ENCODE data around the gene LILRB5.
"Not testable (repeated sequence)": the region's sequence is repeated elsewhere in the genome, so short reads cannot be mapped to it uniquely, and the experiment has no call there.

LILRB5 gene

DNA sequence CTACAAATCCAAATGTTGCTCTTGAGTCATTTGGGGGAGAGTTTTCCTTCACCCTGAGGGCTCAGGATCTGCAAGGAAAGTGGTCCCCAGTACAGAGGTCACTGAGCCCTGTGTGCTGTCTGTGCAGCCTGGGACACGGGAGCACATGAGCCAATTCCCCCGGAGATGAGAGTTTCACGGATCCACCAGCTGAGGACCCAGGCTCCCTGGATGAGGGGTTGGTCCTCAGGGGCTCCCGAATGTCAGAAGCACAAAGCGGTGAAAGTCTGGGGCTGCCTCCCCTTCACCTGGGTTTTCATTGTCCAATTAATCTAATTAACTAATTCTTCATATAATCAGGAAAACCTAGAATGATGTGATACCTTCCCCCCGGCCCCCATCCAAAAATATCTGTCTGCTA is 37.5 kb upstream of the LILRB5 start:
- H3K4me3 ChIP-seq (ENCODE audit: low read depth, low read length): no peak overlapping the region
- TF ChIP-seq, protein P1, sequence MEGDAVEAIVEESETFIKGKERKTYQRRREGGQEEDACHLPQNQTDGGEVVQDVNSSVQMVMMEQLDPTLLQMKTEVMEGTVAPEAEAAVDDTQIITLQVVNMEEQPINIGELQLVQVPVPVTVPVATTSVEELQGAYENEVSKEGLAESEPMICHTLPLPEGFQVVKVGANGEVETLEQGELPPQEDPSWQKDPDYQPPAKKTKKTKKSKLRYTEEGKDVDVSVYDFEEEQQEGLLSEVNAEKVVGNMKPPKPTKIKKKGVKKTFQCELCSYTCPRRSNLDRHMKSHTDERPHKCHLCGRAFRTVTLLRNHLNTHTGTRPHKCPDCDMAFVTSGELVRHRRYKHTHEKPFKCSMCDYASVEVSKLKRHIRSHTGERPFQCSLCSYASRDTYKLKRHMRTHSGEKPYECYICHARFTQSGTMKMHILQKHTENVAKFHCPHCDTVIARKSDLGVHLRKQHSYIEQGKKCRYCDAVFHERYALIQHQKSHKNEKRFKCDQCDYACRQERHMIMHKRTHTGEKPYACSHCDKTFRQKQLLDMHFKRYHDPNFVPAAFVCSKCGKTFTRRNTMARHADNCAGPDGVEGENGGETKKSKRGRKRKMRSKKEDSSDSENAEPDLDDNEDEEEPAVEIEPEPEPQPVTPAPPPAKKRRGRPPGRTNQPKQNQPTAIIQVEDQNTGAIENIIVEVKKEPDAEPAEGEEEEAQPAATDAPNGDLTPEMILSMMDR (IDR thresholded peaks at IDR 0.05; ENCODE audit: borderline replicate concordance, insufficient read depth, low read depth, low read length): no peak

DNA sequence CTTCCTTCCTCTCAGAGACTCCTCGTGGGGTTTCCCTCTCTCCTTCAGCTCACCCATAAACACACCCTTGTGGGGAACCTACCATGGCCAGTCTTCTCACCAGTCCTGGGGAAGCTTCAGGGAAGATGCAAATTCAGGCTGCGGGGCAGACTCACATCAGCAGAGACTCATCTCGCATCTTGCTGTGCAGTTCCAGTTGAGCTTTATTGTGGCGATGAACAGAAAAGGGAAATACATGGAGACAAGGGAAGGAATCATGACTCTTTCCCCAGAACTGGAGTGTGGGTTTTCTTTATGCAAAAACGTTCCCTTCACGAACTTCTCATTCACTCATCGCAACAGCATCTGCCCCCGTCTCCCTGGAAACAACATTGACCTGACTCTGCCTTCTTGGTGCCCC is 32.1 kb upstream of the LILRB5 start:
- H3K4me3 ChIP-seq (ENCODE audit: low read depth, low read length): not testable (repeated sequence)

DNA sequence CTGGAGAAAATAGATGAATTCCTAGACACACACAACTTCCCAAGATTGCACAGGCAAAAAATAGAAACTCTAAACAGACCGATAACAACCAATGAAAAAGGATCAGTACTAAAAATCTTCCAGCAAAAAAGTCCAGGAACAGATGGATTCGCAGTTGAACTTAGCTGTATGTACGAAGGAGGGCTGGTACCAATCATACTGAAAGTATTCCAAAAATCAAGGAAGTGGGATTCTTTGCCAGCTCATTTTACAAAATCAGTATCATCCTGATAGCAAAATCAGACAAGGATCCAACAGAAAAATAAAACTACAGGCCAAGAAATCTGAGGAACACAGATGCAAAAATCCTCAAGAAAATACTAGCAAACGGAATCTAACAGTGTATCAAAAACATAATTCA is 30.4 kb upstream of the LILRB5 start:
- H3K4me3 ChIP-seq (ENCODE audit: low read depth, low read length): no peak overlapping the region

DNA sequence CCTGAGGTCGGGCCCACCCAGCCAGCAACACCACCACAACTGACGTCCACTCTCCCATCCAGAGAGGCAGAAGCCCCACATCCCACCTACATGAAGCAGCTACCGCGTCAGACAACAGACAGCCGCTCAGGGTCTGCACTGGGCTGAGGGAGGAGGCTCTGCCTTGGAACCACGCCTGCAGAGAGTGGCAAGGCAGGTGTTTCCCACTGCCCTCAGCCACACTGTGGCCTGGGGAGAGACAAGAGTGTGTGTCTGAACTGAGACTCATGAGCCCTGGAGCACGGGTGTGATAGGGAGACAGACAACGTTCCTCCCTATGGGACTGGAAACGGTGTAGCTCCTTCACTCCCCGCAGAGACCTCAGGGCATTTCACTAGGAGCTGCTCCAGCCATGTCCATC is 29.2 kb upstream of the LILRB5 start:
- not testable (repeated sequence) for H3K4me3 ChIP-seq (ENCODE audit: low read depth, low read length)

More for the DNA sequence above, 30.4 kb upstream of the LILRB5 start:
- TF ChIP-seq, protein P1 (IDR thresholded peaks at IDR 0.05; ENCODE audit: borderline replicate concordance, insufficient read depth, low read depth, low read length): no peak

DNA sequence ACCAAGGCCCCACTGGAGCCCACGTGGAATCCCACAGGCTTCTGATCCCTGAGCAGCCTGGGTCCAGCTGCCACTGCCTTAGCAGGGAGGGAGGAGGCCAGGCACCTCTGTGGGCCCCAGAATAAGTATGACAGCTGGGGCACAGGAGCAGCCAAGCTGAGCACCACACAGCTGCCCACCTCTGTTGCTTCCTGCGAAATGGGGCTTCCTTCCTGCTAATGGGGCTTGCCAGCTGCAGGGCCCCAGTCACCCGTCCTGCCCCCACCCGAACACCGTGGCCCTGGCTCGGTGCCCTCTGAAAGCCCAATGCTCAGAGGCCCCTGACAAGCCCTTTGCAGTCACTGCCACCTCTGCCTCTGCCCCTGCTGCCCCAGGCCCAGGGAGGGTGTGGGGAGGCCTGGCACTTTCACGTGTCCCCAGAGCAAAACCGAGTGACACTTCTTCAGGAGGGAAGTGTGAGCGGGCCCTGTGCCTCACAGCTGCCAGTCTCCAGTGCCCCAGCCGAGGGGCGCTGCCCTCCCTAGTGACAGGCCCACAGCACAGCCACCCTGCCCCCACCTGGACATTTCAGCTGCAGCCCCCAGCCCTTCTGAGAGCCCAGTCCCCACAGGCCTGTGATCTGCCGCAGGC is 28.5 kb upstream of the LILRB5 start:
- H3K4me3 ChIP-seq (ENCODE audit: low read depth, low read length): not testable (repeated sequence)

DNA sequence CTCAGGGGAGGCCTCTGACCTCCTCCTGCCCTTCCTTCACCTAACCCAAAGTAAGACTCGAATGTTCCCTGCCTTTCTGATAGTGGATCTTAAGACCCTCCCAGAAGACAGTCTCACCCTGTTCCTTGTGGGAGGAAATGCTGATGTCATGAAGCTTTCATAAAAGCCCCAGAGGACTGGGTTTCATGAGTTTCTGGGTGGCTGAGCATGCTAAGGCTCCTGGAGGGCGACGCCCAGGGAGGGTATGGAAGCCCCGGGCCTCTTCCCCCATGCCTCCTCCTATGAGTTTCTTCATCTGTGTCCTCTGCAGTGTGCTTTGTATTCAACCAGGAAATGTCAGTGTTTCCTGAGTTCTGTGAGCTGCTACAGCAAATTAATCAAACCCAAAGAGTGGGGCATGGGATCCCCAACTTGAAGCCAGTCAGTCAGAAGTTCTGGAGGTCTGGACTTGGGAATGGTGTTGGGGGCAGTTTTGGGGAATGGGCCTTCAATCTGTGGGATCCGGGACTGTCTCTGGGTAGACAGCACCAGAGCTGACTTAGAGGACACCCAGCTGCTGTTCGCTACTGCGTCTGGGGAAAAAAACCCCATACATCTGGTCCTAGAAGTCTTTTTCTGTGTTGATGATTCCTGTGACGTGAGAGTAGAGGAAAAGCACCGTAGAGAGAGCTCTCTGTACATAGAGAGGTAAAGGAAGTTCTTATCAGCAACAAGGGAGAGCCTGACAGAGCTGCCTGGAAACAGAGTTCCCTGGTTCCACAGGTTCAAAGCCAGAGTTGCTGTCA is 25.8 kb upstream of the LILRB5 start:
- no peak overlapping the region for H3K4me3 ChIP-seq (ENCODE audit: low read depth, low read length)
- TF ChIP-seq, protein P1 (IDR thresholded peaks at IDR 0.05; ENCODE audit: borderline replicate concordance, insufficient read depth, low read depth, low read length): no peak

DNA sequence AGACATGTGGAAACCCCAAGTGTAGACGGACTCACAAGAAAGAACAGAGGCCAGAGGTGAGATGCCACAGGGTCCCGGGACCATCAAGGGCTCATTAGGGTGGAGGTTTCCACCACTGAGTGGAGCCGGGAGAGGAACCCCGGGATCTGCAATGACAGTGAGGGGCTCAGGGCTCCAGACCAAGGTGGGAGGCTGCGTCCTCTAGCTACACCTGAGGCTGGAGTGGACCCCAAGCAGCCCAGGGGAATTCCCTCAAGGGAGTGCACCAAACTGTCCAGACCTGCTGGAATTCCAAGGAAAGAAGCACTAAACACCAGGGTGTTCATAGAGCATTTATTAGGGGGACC is 24.6 kb upstream of the LILRB5 start:
- H3K4me3 ChIP-seq (ENCODE audit: low read depth, low read length): not testable (repeated sequence)

DNA sequence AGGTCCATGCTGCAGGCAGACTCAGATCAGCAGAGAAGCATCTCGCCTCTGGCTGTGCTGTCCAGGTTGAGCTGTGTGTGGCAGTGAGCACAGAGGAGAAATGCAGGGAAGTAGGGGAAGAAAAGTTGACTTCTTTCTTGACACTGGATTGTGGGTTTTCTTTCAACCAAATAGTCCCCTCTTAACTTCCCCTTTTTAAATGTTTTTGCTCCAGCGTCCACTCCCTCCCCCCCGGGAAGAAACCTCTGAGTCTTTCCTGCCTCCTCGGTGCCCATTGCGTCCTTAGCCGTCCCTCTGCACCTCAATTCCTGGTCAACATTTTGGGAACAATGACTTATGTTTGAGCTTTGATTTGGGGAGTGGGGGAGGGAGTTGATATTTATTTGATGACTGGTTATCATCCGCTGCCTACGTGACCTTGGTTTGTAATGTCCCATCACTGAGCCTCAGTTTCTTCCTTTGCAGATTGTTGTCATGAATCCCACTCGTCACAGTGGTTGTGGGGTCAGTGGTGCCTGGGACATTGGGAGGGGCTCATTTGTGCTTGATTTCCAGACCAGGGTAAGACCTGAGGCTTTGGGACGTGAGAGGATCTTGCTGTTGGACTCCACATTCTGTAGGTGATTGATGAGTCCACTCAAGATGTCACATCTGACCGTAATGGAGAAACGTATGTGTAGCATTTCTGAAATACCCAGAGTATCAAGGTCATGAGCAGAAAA is 24.1 kb upstream of the LILRB5 start, which contains the start of gene LILRB2:
LILRB2 (minus strand) TSS at position 104 of the 722 bp plus-strand sequence. CDS start 614 bp downstream, outside the sequence.
- TF ChIP-seq, protein P1 (IDR thresholded peaks at IDR 0.05; ENCODE audit: borderline replicate concordance, insufficient read depth, low read depth, low read length): no peak
- no peak within 1 kb of the TSS for H3K4me3 ChIP-seq (ENCODE audit: low read depth, low read length)

DNA sequence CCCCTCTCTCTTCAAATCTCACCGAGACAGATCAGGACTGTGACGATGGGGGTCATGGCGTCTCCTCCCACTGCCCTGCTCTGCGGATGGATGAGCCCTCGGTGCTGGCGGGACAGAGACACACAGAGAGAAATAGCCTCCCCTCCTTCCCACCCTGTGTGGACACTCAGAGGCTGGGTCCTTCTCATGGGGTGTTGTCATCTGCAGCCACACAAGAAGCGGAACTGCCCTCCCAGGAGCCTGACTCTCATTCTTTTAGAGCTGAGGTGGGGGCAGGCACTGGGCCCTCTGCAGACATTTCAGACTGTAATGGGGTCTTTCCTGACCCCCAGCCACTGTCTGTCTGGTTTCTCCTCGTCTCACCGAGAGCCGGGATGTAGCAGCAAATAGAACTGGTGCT is 23.4 kb upstream of the LILRB5 start:
- not testable (repeated sequence) for H3K4me3 ChIP-seq (ENCODE audit: low read depth, low read length)

DNA sequence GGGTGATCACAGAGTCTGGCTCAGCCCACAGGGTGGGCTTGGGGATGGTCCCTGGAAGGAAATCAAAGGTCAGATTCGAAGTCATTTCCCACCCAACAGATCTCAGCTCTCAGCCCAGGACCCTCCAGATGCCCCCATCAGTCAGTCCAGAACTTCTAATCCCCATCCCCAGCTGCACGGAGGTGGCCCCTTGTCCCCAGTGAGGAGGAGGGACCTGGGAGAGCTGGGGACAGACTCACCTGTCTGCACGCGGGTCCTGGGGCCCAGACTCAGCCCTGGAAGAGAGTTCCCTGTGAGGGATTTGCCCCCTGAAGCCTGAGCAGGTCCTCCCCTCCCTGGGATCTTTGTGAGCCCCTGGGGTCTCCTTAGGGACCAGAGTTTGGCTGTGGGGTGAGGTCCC is 23.0 kb upstream of the LILRB5 start:
- H3K4me3 ChIP-seq (ENCODE audit: low read depth, low read length): not testable (repeated sequence)
